Right lobe of liver (tissue), 6 donors: ENCODE results near the gene C1orf105. TPM values are rescaled to one million over a fixed set of nuclear protein-coding genes. Genes with fewer than 3 reads are reported as not detected.

Experiments used
- ATAC-seq, 4 donors: fragments of 200-7000 bp; cut with Tn5 transposase; one replicate each; pipeline ENCODE4 v1.9.1; 2020; ENCODE audit warnings: mild to moderate bottlenecking in 4 of 4, moderate library complexity in 4 of 4
- DNase-seq, 3 donors: peaks; one replicate each; pipeline ENCODE4 v3.0.0-alpha.2; 2020
- H3K27ac ChIP-seq, 3 donors: fragments of 200-600 bp; one replicate each; pipeline ENCODE4 v1.8.0; 2022
- H3K27me3 ChIP-seq, 2 donors: fragments of 200-600 bp; one replicate each; pipeline ENCODE4 v1.8.0; 2022
- H3K36me3 ChIP-seq, 4 donors: fragments of 200-600 bp; sonication (generic) in 1 of 4; one replicate each; pipeline versions ENCODE4 v1.5.1 to v1.8.0; 2017 to 2022; ENCODE audit warnings: control low read depth in 1 of 4
- H3K4me1 ChIP-seq, 4 donors: fragments of 200-600 bp; sonication (generic) in 1 of 4; one replicate each; pipeline versions ENCODE4 v1.5.1 to v1.8.0; 2017 to 2022; ENCODE audit warnings: control low read depth in 1 of 4
- H3K4me3 ChIP-seq, 3 donors: fragments of 200-600 bp; one replicate each; pipeline ENCODE4 v1.8.0; 2022
- H3K9me3 ChIP-seq, 4 donors: fragments of 200-600 bp; sonication (generic) in 1 of 4; one replicate each; pipeline versions ENCODE4 v1.5.1 to v1.8.0; 2017 to 2022; ENCODE audit warnings: control low read depth in 1 of 4
- CTCF ChIP-seq, 4 donors: fragments of 200-600 bp in 3 of 4; fragments of 450-650 bp in 1 of 4; IDR thresholded peaks; one replicate each; pipeline versions ENCODE4 v1.5.1 to v1.8.0; 2016 to 2022; ENCODE audit warnings: antibody characterized with exemption in 4 of 4, mild to moderate bottlenecking in 2 of 4
- POLR2A ChIP-seq: fragments of 450-650 bp; IDR thresholded peaks from one replicate; pipeline ENCODE4 v1.6.1; 2017; ENCODE audit warnings: antibody characterized with exemption, mild to moderate bottlenecking
- WGBS: methylation state at CpG from one replicate; pipeline ENCODE4 v1.1.6; 2018; ENCODE audit warnings: low coverage, low lambda C conversion rate; ENCODE audit not compliant: insufficient coverage; ENCODE audit errors: missing lambda C conversion rate; 5-methylcytosine and 5-hydroxymethylcytosine counted together
- intact Hi-C, 2 donors: fragments of 100-400 bp; cut with DNase I; formaldehyde crosslinking; loops; one replicate each; pipeline versions ENCODE4 v1.11.2 to v1.14.1; 2022
- total RNA-seq, 6 experiments: library from RNA; depleted of rRNA in 2 of 6; stranded (reverse); fragments of >200 nt in 2 of 6; fragmentation: NEBNext Ultra II Directional in 3 of 6; extraction: Animal tissue kit (Norgen Biotek cat#: 25700) in 3 of 6; gene quantifications; one replicate each; pipeline versions ENCODE4 v1.1.0 to v1.2.4, GENCODE V29; 2016 to 2023
- donor health status: DM: no; HTN: yes; CAD: no.
- donor health status: DM: no; HTN: no; CAD: no.
- donor health status: DM: no; HTN: no; CAD: no.
- donor health status: DM: no; HTN: yes; CAD: no.
- donor health status: DM: no; HTN: yes; CAD: no.

Gene C1orf105
- total RNA-seq, 6 experiments from 2014 or later: 0.24 to 1.3 (median 0.46) TPM; not detected in 2

GRCh38 chr1:172414331-172414730 is 6.2 kb upstream of the C1orf105 start:
- H3K36me3 ChIP-seq: no peaks in the 10 kb centered on the region
- H3K9me3 ChIP-seq: no peaks in the 10 kb centered on the region
- H3K27ac ChIP-seq: no peak overlapping the region
- DNase-seq (no peak), ATAC-seq (no peak)
- no peaks in the 10 kb centered on the region for H3K4me1 ChIP-seq
- TF ChIP-seq POLR2A: no peak
- no peaks in the 10 kb centered on the region for H3K27me3 ChIP-seq
- no peak overlapping the region for H3K4me3 ChIP-seq
- intact Hi-C loops: no loop called here

- Histone ChIP-seq H3K4me3 (no peak overlapping the region), H3K27me3 (no peaks in the 10 kb centered on the region), H3K27ac (no peak overlapping the region), H3K36me3 (no peaks in the 10 kb centered on the region), H3K9me3 (no peaks in the 10 kb centered on the region), H3K4me1 (no peaks in the 10 kb centered on the region)
- ATAC-seq: no peak
- DNase-seq: no peak
- 79% methylated on average over 3 of the region's 4 CpGs for WGBS
- intact Hi-C loops: no loop called here
- TF ChIP-seq CTCF (IDR thresholded peaks at IDR 0.05) (no peak), POLR2A (no peak)
Observed at GRCh38 chr1:172416496-172417035, 3.9 kb upstream of the C1orf105 start.

- ATAC-seq: peak in 1 of 4 donors; percentile 62
- intact Hi-C loops: no loop called here
- Histone ChIP-seq H3K27me3 (no peaks in the 10 kb centered on the region), H3K9me3 (no peaks in the 10 kb centered on the region), H3K4me3 (no peak overlapping the region), H3K27ac (no peak overlapping the region), H3K36me3 (no peaks in the 10 kb centered on the region), H3K4me1 (no peaks in the 10 kb centered on the region)
- 71% methylated on average over 1 of the region's 1 CpG for WGBS
- TF ChIP-seq CTCF (IDR thresholded peaks at IDR 0.05) (no peak), POLR2A (no peak)
- DNase-seq: no peak
Observed at GRCh38 chr1:172417557-172417956, 2.9 kb upstream of the C1orf105 start.

GRCh38 chr1:172421974-172422604 is 1.6 kb downstream of the C1orf105 start:
- DNase-seq (no peak), ATAC-seq (no peak)
- WGBS: 96% methylated on average over 3 of the region's 5 CpGs
- Histone ChIP-seq H3K27me3 (no peaks in the 10 kb centered on the region), H3K36me3 (no peaks in the 10 kb centered on the region), H3K4me1 (no peaks in the 10 kb centered on the region), H3K27ac (no peak overlapping the region), H3K4me3 (no peak overlapping the region), H3K9me3 (no peaks in the 10 kb centered on the region)
- intact Hi-C loops: no loop called here
- no peak for TF ChIP-seq CTCF (IDR thresholded peaks at IDR 0.05)
- TF ChIP-seq POLR2A: no peak

GRCh38 chr1:172423336-172423735 is 2.9 kb downstream of the C1orf105 start:
- intact Hi-C loops: no loop called here
- no peaks in the 10 kb centered on the region for H3K27me3 ChIP-seq
- no peak overlapping the region for H3K27ac ChIP-seq
- DNase-seq: no peak
- ATAC-seq: no peak
- no peaks in the 10 kb centered on the region for H3K9me3 ChIP-seq
- TF ChIP-seq CTCF (IDR thresholded peaks at IDR 0.05) (no peak), POLR2A (no peak)
- no peaks in the 10 kb centered on the region for H3K4me1 ChIP-seq
- 78% methylated on average over 2 of the region's 2 CpGs for WGBS
- H3K4me3 ChIP-seq: no peak overlapping the region
- H3K36me3 ChIP-seq: no peaks in the 10 kb centered on the region
